Measurements from ENCODE around the gene PARD3. TPM values are rescaled to one million over a fixed set of nuclear protein-coding genes. Genes with fewer than 3 reads are reported as not detected.

Gene PARD3
- total and polyA plus RNA-seq, 2 donors from 2014 or later, result 21.1 to 47.5 TPM

GRCh38 chr10:34288634-34289033 is 526.5 kb downstream of the PARD3 start:
- Histone ChIP-seq H3K4me3 (ENCODE audit: low read length in 3 of 3) (no peak overlapping the region), H3K27me3 (ENCODE audit: control insufficient read depth, insufficient read depth, low read length) (no peaks in the 10 kb centered on the region), H3K9me3 (ENCODE audit: control insufficient read depth in 2 of 3, insufficient read depth in 1 of 3, low read length in 3 of 3) (no peaks in the 10 kb centered on the region), H3K27ac (ENCODE audit: low read depth in 2 of 2, low read length in 2 of 2) (no peak overlapping the region), H3K9ac (ENCODE audit: low read length in 3 of 3) (no peak overlapping the region), H3K36me3 (ENCODE audit: control insufficient read depth in 2 of 3, insufficient read depth in 3 of 3, low read length in 3 of 3) (no peaks in the 10 kb centered on the region), H3K4me1 (ENCODE audit: control insufficient read depth in 2 of 3, insufficient read depth in 2 of 3, low read depth in 1 of 3, low read length in 3 of 3) (peaks cover 0 to 7% (median 3%) of the 10 kb centered on the region in 3 donors)
- FAIRE-seq, result no peak
- DNase-seq, result no peak
- intact Hi-C loops (cut with DNase I), result no loop called here
- TF ChIP-seq, protein P1, sequence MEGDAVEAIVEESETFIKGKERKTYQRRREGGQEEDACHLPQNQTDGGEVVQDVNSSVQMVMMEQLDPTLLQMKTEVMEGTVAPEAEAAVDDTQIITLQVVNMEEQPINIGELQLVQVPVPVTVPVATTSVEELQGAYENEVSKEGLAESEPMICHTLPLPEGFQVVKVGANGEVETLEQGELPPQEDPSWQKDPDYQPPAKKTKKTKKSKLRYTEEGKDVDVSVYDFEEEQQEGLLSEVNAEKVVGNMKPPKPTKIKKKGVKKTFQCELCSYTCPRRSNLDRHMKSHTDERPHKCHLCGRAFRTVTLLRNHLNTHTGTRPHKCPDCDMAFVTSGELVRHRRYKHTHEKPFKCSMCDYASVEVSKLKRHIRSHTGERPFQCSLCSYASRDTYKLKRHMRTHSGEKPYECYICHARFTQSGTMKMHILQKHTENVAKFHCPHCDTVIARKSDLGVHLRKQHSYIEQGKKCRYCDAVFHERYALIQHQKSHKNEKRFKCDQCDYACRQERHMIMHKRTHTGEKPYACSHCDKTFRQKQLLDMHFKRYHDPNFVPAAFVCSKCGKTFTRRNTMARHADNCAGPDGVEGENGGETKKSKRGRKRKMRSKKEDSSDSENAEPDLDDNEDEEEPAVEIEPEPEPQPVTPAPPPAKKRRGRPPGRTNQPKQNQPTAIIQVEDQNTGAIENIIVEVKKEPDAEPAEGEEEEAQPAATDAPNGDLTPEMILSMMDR (IDR thresholded peaks at IDR 0.05; ENCODE audit: borderline replicate concordance, extremely low read depth, insufficient read depth), result no peak

DNA sequence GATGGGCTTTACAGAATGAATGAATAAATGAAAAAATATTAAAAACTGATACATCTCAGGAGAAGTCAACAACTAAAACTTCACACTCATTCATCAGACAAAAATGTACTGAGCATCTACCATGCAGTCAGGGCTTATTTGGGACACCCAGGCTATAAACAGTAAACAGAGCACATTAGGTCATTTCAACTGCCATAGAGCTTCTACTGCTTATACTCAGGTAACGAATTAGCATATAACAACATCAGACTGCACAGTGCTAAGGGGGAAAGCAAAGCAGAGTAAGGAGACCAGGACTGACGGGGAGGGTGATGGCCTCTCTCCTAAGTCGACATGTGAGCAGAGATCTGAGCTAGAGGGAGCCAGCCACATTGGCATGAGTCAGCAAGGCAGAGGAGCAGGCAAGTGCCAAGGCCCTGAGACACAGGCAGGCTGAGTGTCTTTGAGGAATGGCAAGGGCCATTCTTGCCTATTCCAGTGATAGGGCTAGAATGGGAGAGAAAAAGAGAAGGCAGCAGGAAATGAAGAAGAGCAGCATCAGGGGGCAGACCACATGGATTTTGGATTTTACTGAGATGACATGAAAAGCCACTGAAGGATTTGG is 528.9 kb downstream of the PARD3 start:
- Histone ChIP-seq H3K4me3 (ENCODE audit: low read length in 3 of 3) (no peak overlapping the region), H3K9me3 (ENCODE audit: control insufficient read depth in 2 of 3, insufficient read depth in 1 of 3, low read length in 3 of 3) (no peaks in the 10 kb centered on the region), H3K27me3 (ENCODE audit: control insufficient read depth, insufficient read depth, low read length) (no peaks in the 10 kb centered on the region), H3K9ac (ENCODE audit: low read length in 3 of 3) (no peak overlapping the region), H3K4me1 (ENCODE audit: control insufficient read depth in 2 of 3, insufficient read depth in 2 of 3, low read depth in 1 of 3, low read length in 3 of 3) (no peaks in the 10 kb centered on the region), H3K36me3 (ENCODE audit: control insufficient read depth in 2 of 3, insufficient read depth in 3 of 3, low read length in 3 of 3) (no peaks in the 10 kb centered on the region), H3K27ac (ENCODE audit: low read depth in 2 of 2, low read length in 2 of 2) (no peak overlapping the region)
- DNase-seq (no peak), FAIRE-seq (no peak)
- TF ChIP-seq, protein P1 (IDR thresholded peaks at IDR 0.05; ENCODE audit: borderline replicate concordance, extremely low read depth, insufficient read depth), result no peak
- intact Hi-C loops (cut with DNase I), result no loop called here

- Histone ChIP-seq H3K36me3 (ENCODE audit: control insufficient read depth in 2 of 3, insufficient read depth in 3 of 3, low read length in 3 of 3) (no peaks in the 10 kb centered on the region), H3K4me1 (ENCODE audit: control insufficient read depth in 2 of 3, insufficient read depth in 2 of 3, low read depth in 1 of 3, low read length in 3 of 3) (no peaks in the 10 kb centered on the region), H3K9ac (ENCODE audit: low read length in 3 of 3) (no peak overlapping the region), H3K9me3 (ENCODE audit: control insufficient read depth in 2 of 3, insufficient read depth in 1 of 3, low read length in 3 of 3) (no peaks in the 10 kb centered on the region), H3K27ac (ENCODE audit: low read depth in 2 of 2, low read length in 2 of 2) (no peak overlapping the region), H3K27me3 (ENCODE audit: control insufficient read depth, insufficient read depth, low read length) (no peaks in the 10 kb centered on the region), H3K4me3 (ENCODE audit: low read length in 3 of 3) (no peak overlapping the region)
- intact Hi-C loops (cut with DNase I), result no loop called here
- DNase-seq (no peak), FAIRE-seq (no peak)
- TF ChIP-seq, protein P1 (IDR thresholded peaks at IDR 0.05; ENCODE audit: borderline replicate concordance, extremely low read depth, insufficient read depth), result no peak
Measured at GRCh38 chr10:34281661-34282582, 533.2 kb downstream of the PARD3 start.

Measured in kidney (tissue), 14 donors.